H9 (cell line): Measurements from ENCODE around the gene CAPG. TPM values are rescaled to one million over a fixed set of nuclear protein-coding genes. Genes with fewer than 3 reads are reported as not detected.

Experiments
- DNase-seq: peaks from one replicate; pipeline ENCODE4 v3.0.0-alpha.2; 2017
- H2AFZ ChIP-seq: one replicate; pipeline ENCODE4 v1.6.1; 2013; ENCODE audit warnings: mild to moderate bottlenecking, low read length, control low read depth, moderate library complexity
- H2AK5ac ChIP-seq: 2 replicates; pipeline ENCODE4 v1.6.1; 2013; ENCODE audit warnings: low read length, control low read depth, mixed read lengths; ENCODE audit not compliant: insufficient read length
- H2BK120ac ChIP-seq: one replicate; pipeline ENCODE4 v1.6.1; 2013; ENCODE audit warnings: low read depth, mild to moderate bottlenecking, low read length, control low read depth, inconsistent platforms; ENCODE audit not compliant: poor library complexity, severe bottlenecking
- H2BK12ac ChIP-seq: 2 replicates; pipeline ENCODE4 v1.6.1; 2013; ENCODE audit warnings: low read length, control low read depth, mixed read lengths, low read depth; ENCODE audit not compliant: insufficient read length
- H2BK15ac ChIP-seq: 2 replicates; pipeline ENCODE4 v1.6.1; 2013; ENCODE audit warnings: low read depth, low read length, control low read depth
- H2BK20ac ChIP-seq: one replicate; pipeline ENCODE4 v1.6.1; 2013; ENCODE audit warnings: low read depth, mild to moderate bottlenecking, low read length, control low read depth, inconsistent platforms; ENCODE audit not compliant: poor library complexity, severe bottlenecking
- H2BK5ac ChIP-seq: 2 replicates; pipeline ENCODE4 v1.6.1; 2013; ENCODE audit warnings: low read length, control low read depth, mixed read lengths; ENCODE audit not compliant: insufficient read length
- H3K14ac ChIP-seq: 2 replicates; pipeline ENCODE4 v1.6.1; 2013; ENCODE audit warnings: low read length, control low read depth; ENCODE audit not compliant: insufficient read depth
- H3K18ac ChIP-seq: 2 replicates; pipeline ENCODE4 v1.6.1; 2013; ENCODE audit warnings: low read depth, mild to moderate bottlenecking, mixed read lengths, low read length, control low read depth; ENCODE audit not compliant: insufficient read length
- H3K23ac ChIP-seq: 2 replicates; pipeline ENCODE4 v1.6.1; 2013; ENCODE audit warnings: low read length, control low read depth, mixed read lengths, low read depth; ENCODE audit not compliant: insufficient read length
- H3K23me2 ChIP-seq: 2 replicates; pipeline ENCODE4 v1.6.1; 2013; ENCODE audit warnings: low read depth, mild to moderate bottlenecking, mixed read lengths, low read length, control low read depth; ENCODE audit not compliant: insufficient read length, poor library complexity, severe bottlenecking
- H3K27ac ChIP-seq: 2 replicates; pipeline ENCODE4 v1.5.1; 2013; ENCODE audit warnings: low read length, control low read depth, mixed read lengths, low read depth; ENCODE audit not compliant: insufficient read length
- H3K27me3 ChIP-seq: 2 replicates; pipeline ENCODE4 v1.6.1; 2013; ENCODE audit warnings: low read length, control low read depth, inconsistent platforms; ENCODE audit not compliant: insufficient read depth
- H3K4ac ChIP-seq: 2 replicates; pipeline ENCODE4 v1.6.1; 2013; ENCODE audit warnings: low read depth, mild to moderate bottlenecking, control low read depth, inconsistent platforms, low read length, moderate library complexity
- H3K4me1 ChIP-seq: 2 replicates; pipeline ENCODE4 v1.6.1; 2013; ENCODE audit warnings: low read length, control low read depth, inconsistent platforms; ENCODE audit not compliant: insufficient read depth
- H3K4me2 ChIP-seq: 2 replicates; pipeline ENCODE4 v1.6.1; 2013; ENCODE audit warnings: low read length, control low read depth, mixed read lengths; ENCODE audit not compliant: insufficient read length, insufficient read depth
- H3K56ac ChIP-seq: 2 replicates; pipeline ENCODE4 v1.6.1; 2013; ENCODE audit warnings: low read depth, mild to moderate bottlenecking, mixed read lengths, low read length, control low read depth; ENCODE audit not compliant: insufficient read length
- H3K79me1 ChIP-seq: 2 replicates; pipeline ENCODE4 v1.6.1; 2013; ENCODE audit warnings: low read depth, mild to moderate bottlenecking, moderate library complexity, low read length, control low read depth, inconsistent platforms; ENCODE audit not compliant: insufficient read depth, poor library complexity, severe bottlenecking
- H3K79me2 ChIP-seq: 2 replicates; pipeline ENCODE4 v1.6.1; 2013; ENCODE audit warnings: low read length, control low read depth, inconsistent platforms; ENCODE audit not compliant: insufficient read depth
- H3K9ac ChIP-seq: 2 replicates; pipeline ENCODE4 v1.6.1; 2013; ENCODE audit warnings: low read length, control low read depth, mixed read lengths; ENCODE audit not compliant: insufficient read length; ENCODE audit errors: extremely low read depth
- H3K9me3 ChIP-seq: one replicate; pipeline ENCODE4 v1.6.1; 2013; ENCODE audit warnings: low read depth, low read length, inconsistent platforms; ENCODE audit not compliant: control insufficient read depth
- H3T11ph ChIP-seq: one replicate; pipeline ENCODE4 v1.6.1; 2013; ENCODE audit warnings: mild to moderate bottlenecking, low read length, control low read depth, inconsistent platforms
- H4K20me1 ChIP-seq: one replicate; pipeline ENCODE4 v1.6.1; 2013; ENCODE audit not compliant: control insufficient read depth, insufficient read length, insufficient read depth
- H4K5ac ChIP-seq: 2 replicates; pipeline ENCODE4 v1.6.1; 2013; ENCODE audit warnings: low read depth, mild to moderate bottlenecking, mixed read lengths, low read length, control low read depth; ENCODE audit not compliant: insufficient read length
- H4K8ac ChIP-seq: replicated peaks from 2 replicates; pipeline ENCODE4 v1.6.1; 2013; ENCODE audit warnings: low read length, control low read depth, mixed read lengths, low read depth; ENCODE audit not compliant: insufficient read length
- H4K91ac ChIP-seq: 2 replicates; pipeline ENCODE4 v1.6.1; 2013; ENCODE audit warnings: low read depth, mild to moderate bottlenecking, moderate library complexity, mixed read lengths, low read length, control low read depth; ENCODE audit not compliant: insufficient read length
- H3K27ac Mint-ChIP-seq, 3 experiments: 2 replicates in 2 of 3; 3 replicates in 1 of 3; pipeline ENCODE4 v1.8.0; 2020 to 2021; ENCODE audit warnings: mixed read lengths in 3 of 3, mild to moderate bottlenecking in 1 of 3, moderate library complexity in 1 of 3
- H3K27me3 Mint-ChIP-seq: 2 replicates; pipeline ENCODE4 v1.8.0; 2021; ENCODE audit warnings: low read depth, mild to moderate bottlenecking, moderate library complexity, mixed read lengths
- H3K36me3 Mint-ChIP-seq, 3 experiments: 2 replicates in 2 of 3; 3 replicates in 1 of 3; pipeline ENCODE4 v1.8.0; 2020 to 2021; ENCODE audit warnings: low read depth in 3 of 3, mixed read lengths in 3 of 3; ENCODE audit not compliant: insufficient read depth in 1 of 3
- H3K4me1 Mint-ChIP-seq, 2 experiments: 2 replicates each; pipeline ENCODE4 v1.8.0; 2020; ENCODE audit warnings: mixed read lengths in 2 of 2
- H3K4me3 Mint-ChIP-seq, 2 experiments: 2 replicates in 1 of 2; 3 replicates in 1 of 2; pipeline ENCODE4 v1.8.0; 2020 to 2021; ENCODE audit warnings: mild to moderate bottlenecking in 2 of 2, mixed read lengths in 2 of 2, moderate library complexity in 1 of 2
- H3K9me3 Mint-ChIP-seq, 2 experiments: 2 replicates in 1 of 2; 3 replicates in 1 of 2; pipeline ENCODE4 v1.8.0; 2020; ENCODE audit warnings: mild to moderate bottlenecking in 2 of 2, mixed read lengths in 2 of 2, moderate library complexity in 1 of 2
- CTCF ChIP-seq: fragments of 200-600 bp; sonication (generic); conservative IDR thresholded peaks from 3 replicates; pipeline ENCODE4 v1.8.0; 2021; ENCODE audit warnings: antibody characterized with exemption, mild to moderate bottlenecking
- WGBS: extraction: QIAGEN DNeasy Blood & Tissue Kit; methylation state at CpG from one replicate; pipeline ENCODE4 v1.1.7; 2013; ENCODE audit warnings: missing lambda C conversion rate, low lambda C conversion rate, mixed read lengths; ENCODE audit not compliant: insufficient read length; ENCODE audit errors: extremely low coverage; 5-methylcytosine and 5-hydroxymethylcytosine counted together
- total RNA-seq: library from RNA; stranded (reverse); gene quantifications from 2 replicates; pipeline ENCODE4 v1.2.1, GENCODE V29; 2021

The CAPG gene
- total RNA-seq, 1 experiment from 2014 or later, result 72.8 TPM

- H3K79me2 ChIP-seq, result no peaks in the 10 kb centered on the region
- no peak for TF ChIP-seq CTCF
- H3K27me3 ChIP-seq, result no peaks in the 10 kb centered on the region
- H3K9me3 ChIP-seq, result no peaks in the 10 kb centered on the region
- H2BK5ac ChIP-seq, result no peak overlapping the region
- no peak overlapping the region for H2AFZ ChIP-seq
- no peak overlapping the region for H4K5ac ChIP-seq
- no peak overlapping the region for H2AK5ac ChIP-seq
- no peak overlapping the region for H3K23ac ChIP-seq
- DNase-seq, result no peak
- H3K27me3 Mint-ChIP-seq, result no peaks in the 10 kb centered on the region; the same call in 1 of the 2 replicates
- H3K18ac ChIP-seq, result no peak overlapping the region
- H3K4me2 ChIP-seq, result no peak overlapping the region
- H2BK15ac ChIP-seq, result no peak overlapping the region
- no CpG with 5 or more reads among the region's 8 CpGs for WGBS
- H3K4me1 ChIP-seq, result no peaks in the 10 kb centered on the region
- no peak overlapping the region for H3K56ac ChIP-seq
- no peak overlapping the region for H2BK20ac ChIP-seq
- no peaks in the 10 kb centered on the region for H3K9me3 Mint-ChIP-seq
- H3K4me1 Mint-ChIP-seq, result peaks cover 0 to 11% of the 10 kb centered on the region in 2 experiments; a peak in 1 of 4 replicates
- no peak overlapping the region for H3K27ac ChIP-seq
- H3K23me2 ChIP-seq, result no peaks in the 10 kb centered on the region
- no peak overlapping the region for H3T11ph ChIP-seq
- no peak overlapping the region; a peak in 1 of 7 replicates for H3K27ac Mint-ChIP-seq
- no peak overlapping the region for H4K91ac ChIP-seq
- no peak overlapping the region for H3K4ac ChIP-seq
- H4K20me1 ChIP-seq, result no peaks in the 10 kb centered on the region
- H2BK12ac ChIP-seq, result no peak overlapping the region
- H3K4me3 Mint-ChIP-seq, result no peak overlapping the region
- H3K9ac ChIP-seq, result no peak overlapping the region
- no peak overlapping the region for H4K8ac ChIP-seq
- H2BK120ac ChIP-seq, result no peak overlapping the region
- no peaks in the 10 kb centered on the region for H3K36me3 Mint-ChIP-seq
- H3K79me1 ChIP-seq, result no peaks in the 10 kb centered on the region
- H3K14ac ChIP-seq, result no peak overlapping the region
These were observed 38.5 kb upstream of the CAPG start for GRCh38 chr2:85448461-85449213.
